ENCODE results near the gene KCNA3.

Gene KCNA3

DNA sequence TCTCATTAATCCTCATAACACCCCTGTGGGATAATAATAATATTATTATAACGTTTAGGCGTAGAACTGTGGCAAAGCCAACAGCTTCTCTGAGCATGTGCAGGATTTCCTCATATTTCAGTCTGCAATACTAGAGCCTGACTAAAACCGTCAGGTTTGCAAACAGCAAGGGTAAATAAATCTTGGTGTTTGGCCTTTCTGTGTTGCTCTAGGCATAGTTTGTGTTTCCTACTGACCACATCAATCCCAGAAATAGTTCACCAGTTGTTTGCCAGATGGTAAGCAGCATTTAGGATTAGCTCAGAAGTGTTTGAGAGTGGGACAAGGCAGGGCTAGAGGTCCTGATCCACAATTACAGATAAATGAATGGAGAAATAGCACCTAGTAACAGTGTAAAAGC, 2.8 kb upstream of the KCNA3 start:
- TF ChIP-seq, protein P1, sequence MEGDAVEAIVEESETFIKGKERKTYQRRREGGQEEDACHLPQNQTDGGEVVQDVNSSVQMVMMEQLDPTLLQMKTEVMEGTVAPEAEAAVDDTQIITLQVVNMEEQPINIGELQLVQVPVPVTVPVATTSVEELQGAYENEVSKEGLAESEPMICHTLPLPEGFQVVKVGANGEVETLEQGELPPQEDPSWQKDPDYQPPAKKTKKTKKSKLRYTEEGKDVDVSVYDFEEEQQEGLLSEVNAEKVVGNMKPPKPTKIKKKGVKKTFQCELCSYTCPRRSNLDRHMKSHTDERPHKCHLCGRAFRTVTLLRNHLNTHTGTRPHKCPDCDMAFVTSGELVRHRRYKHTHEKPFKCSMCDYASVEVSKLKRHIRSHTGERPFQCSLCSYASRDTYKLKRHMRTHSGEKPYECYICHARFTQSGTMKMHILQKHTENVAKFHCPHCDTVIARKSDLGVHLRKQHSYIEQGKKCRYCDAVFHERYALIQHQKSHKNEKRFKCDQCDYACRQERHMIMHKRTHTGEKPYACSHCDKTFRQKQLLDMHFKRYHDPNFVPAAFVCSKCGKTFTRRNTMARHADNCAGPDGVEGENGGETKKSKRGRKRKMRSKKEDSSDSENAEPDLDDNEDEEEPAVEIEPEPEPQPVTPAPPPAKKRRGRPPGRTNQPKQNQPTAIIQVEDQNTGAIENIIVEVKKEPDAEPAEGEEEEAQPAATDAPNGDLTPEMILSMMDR (IDR thresholded peaks at IDR 0.05; ENCODE audit: insufficient read depth, low read length, poor library complexity, severe bottlenecking) = no peak
- DNase-seq (ENCODE audit: extremely low read depth, insufficient read length) = no peak
- no peaks in the 10 kb centered on the region for H3K36me3 ChIP-seq (ENCODE audit: control insufficient read depth, insufficient read depth, low read length)
- H3K27me3 ChIP-seq (replicated peaks; ENCODE audit: control insufficient read depth, insufficient read depth, low read length) = no peaks in the 10 kb centered on the region
- H3K4me3 ChIP-seq (replicated peaks; ENCODE audit: low read depth, low read length) = no peak overlapping the region

DNA sequence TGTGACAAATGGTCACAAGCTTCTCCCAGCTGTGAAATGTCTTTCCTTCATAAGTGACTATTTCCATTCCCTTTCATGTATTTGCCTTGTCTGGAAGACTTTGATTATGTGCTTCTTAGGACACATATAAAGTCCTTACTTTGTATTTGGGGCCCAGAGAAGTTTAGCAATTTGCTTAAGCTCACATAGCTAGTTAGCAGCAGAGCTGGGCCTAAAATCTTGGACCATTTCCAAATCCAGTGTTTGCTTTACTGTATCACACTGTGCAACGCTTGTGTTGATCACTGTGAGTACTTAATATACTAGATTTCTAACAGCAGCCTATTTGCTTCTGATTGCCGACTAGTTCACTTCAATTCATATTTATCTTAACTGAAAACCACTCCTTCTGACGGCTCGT, 2.2 kb upstream of the KCNA3 start:
- no peaks in the 10 kb centered on the region for H3K36me3 ChIP-seq (ENCODE audit: control insufficient read depth, insufficient read depth, low read length)
- no peak for DNase-seq (ENCODE audit: extremely low read depth, insufficient read length)
- TF ChIP-seq, protein P1 (IDR thresholded peaks at IDR 0.05; ENCODE audit: insufficient read depth, low read length, poor library complexity, severe bottlenecking) = no peak
- no peak overlapping the region for H3K4me3 ChIP-seq (replicated peaks; ENCODE audit: low read depth, low read length)
- H3K27me3 ChIP-seq (replicated peaks; ENCODE audit: control insufficient read depth, insufficient read depth, low read length) = no peaks in the 10 kb centered on the region

DNA sequence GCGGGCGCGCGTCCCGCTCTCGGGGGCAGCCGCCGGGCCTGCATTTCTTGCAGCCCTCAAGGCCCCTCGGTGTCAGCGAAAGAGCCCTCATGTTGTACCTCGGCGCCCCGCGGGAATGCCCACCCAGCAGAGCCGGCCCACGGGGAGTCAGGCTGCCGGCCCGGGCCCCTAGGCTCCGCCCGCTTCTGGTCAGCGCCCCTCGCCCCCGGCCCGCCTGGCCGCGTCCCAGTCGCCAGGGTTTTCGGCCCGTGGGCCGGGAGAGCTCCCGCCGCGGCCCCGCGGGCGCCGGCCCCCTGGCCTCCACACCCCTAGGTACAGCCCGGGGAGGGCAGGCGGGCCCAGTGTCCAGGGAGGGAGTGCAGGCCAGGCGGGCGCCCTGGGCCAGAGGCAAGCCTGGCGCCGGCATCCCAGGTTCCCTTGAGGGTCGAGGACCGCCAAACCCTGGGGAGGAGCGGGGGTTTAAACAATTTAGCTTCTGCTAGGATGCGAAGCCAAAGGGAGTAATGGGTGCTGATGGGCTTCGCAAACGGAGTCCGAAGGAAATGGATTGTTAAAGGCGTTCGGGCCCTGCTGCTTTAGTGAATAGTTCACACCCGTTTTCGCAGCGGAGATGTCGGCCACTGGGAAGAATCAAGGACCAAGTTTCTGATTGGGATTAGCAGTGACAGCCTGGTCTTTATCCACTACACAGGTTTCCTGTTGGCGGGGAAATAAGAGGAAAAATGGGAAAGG, 486 bp upstream of the KCNA3 start:
- TF ChIP-seq, protein P1 (IDR thresholded peaks at IDR 0.05; ENCODE audit: insufficient read depth, low read length, poor library complexity, severe bottlenecking) = no peak
- H3K27me3 ChIP-seq (replicated peaks; ENCODE audit: control insufficient read depth, insufficient read depth, low read length) = no peaks in the 10 kb centered on the region
- H3K4me3 ChIP-seq (replicated peaks; ENCODE audit: low read depth, low read length) = peak overlapping the region; percentile 58
- no peak for DNase-seq (ENCODE audit: extremely low read depth, insufficient read length)
- no peaks in the 10 kb centered on the region for H3K36me3 ChIP-seq (ENCODE audit: control insufficient read depth, insufficient read depth, low read length)

DNA sequence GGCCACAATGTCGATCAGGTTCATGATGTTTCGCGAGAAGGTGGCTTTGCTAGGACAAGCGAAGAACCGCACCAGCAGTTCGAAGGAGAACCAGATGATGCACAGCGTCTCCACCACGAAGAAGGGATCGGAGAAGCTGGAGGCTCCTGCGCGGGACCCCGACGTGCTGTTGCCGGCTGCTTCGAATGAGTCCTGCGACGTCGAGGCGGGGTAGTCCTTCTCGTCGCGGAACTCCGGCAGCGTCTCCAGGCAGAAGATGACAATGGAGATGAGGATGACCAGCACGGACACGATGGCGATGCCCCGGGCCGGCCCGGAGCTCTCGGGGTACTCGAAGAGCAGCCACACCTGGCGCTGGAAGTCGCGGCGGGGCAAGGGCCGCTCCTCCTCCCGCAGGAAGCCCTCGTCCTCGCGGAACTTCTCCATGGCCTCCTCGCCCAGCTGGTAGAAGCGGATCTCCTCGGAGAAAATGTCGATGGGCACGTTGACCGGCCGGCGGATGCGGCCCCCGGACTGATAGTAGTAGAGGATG, 869 bp downstream of the KCNA3 start:
- peak overlapping the region; percentile 58 for H3K4me3 ChIP-seq (replicated peaks; ENCODE audit: low read depth, low read length)
- TF ChIP-seq, protein P1 (IDR thresholded peaks at IDR 0.05; ENCODE audit: insufficient read depth, low read length, poor library complexity, severe bottlenecking) = no peak
- H3K36me3 ChIP-seq (ENCODE audit: control insufficient read depth, insufficient read depth, low read length) = no peaks in the 10 kb centered on the region
- no peaks in the 10 kb centered on the region for H3K27me3 ChIP-seq (replicated peaks; ENCODE audit: control insufficient read depth, insufficient read depth, low read length)
- no peak for DNase-seq (ENCODE audit: extremely low read depth, insufficient read length)

DNA sequence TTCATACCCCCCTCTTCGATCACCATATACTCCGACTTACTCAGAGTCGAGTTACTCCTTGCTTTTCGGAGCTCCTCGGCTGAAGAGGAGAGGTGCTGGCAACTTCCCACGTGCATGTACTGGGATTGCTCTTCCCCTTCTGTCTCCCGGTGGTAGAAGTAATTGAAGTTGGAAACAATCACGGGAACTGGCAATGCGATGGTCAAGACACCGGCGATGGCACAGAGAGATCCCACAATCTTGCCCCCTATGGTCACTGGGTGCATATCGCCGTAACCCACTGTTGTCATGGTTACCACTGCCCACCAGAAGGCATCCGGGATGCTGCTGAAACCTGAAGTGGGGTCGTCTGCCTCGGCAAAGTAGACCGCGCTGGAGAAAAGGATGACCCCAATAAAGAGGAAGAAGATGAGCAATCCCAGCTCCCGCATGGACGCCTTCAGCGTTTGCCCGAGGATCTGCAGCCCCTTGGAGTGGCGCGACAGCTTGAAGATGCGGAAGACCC, 1.5 kb downstream of the KCNA3 start:
- Histone ChIP-seq H3K36me3 (ENCODE audit: control insufficient read depth, insufficient read depth, low read length) (no peaks in the 10 kb centered on the region), H3K27me3 (replicated peaks; ENCODE audit: control insufficient read depth, insufficient read depth, low read length) (no peaks in the 10 kb centered on the region), H3K4me3 (replicated peaks; ENCODE audit: low read depth, low read length) (peak overlapping the region; percentile 58)
- DNase-seq (ENCODE audit: extremely low read depth, insufficient read length) = peak; percentile 22
- TF ChIP-seq, protein P1 (IDR thresholded peaks at IDR 0.05; ENCODE audit: insufficient read depth, low read length, poor library complexity, severe bottlenecking) = no peak
